Activated CD4-positive, alpha-beta T cell treated with anti-CD3 and anti-CD28 coated beads, Interleukin-2, Interleukin-6, amounts not matched to agents 100 ng/mL and 50 ng/mL, durations not matched to agents 16 hours and 8 hours (primary cell): ENCODE measurements around the gene PLIN4.

Experiments
- DNase-seq: peaks from one replicate; pipeline ENCODE4 v3.0.0-alpha.2; 2020

PLIN4 gene

GRCh38 chr19:4505570-4506448 lies 12.5 kb downstream of the PLIN4 start:
- DNase-seq, result no peak

- no peak for DNase-seq
Observed at GRCh38 chr19:4504891-4505569, 13.3 kb downstream of the PLIN4 start.

- DNase-seq, result no peak
Observed at GRCh38 chr19:4504297-4504701, 14.0 kb downstream of the PLIN4 start.

GRCh38 chr19:4503825-4504170 lies 14.5 kb downstream of the PLIN4 start:
- DNase-seq, result no peak

- no peak for DNase-seq
Observed at GRCh38 chr19:4503132-4503824, 15.0 kb downstream of the PLIN4 start.

- no peak for DNase-seq
Observed at GRCh38 chr19:4502282-4503131, 15.8 kb downstream of the PLIN4 start.

- DNase-seq, result no peak
Observed at GRCh38 chr19:4501691-4502090, 16.6 kb downstream of the PLIN4 start.

GRCh38 chr19:4500841-4501591 lies 17.3 kb downstream of the PLIN4 start:
- no peak for DNase-seq

GRCh38 chr19:4499855-4500254 lies 18.4 kb downstream of the PLIN4 start:
- no peak for DNase-seq

GRCh38 chr19:4499318-4499717 lies 19.0 kb downstream of the PLIN4 start:
- DNase-seq, result no peak

GRCh38 chr19:4498694-4499093 lies 19.6 kb downstream of the PLIN4 start:
- DNase-seq, result no peak

GRCh38 chr19:4497770-4498389 lies 20.4 kb downstream of the PLIN4 start:
- DNase-seq, result no peak

- DNase-seq, result no peak
Observed at GRCh38 chr19:4496304-4496703, 22.0 kb downstream of the PLIN4 start.

- no peak for DNase-seq
Observed at GRCh38 chr19:4495471-4495870, 22.8 kb downstream of the PLIN4 start.

- no peak for DNase-seq
Observed at GRCh38 chr19:4494691-4495064, 23.6 kb downstream of the PLIN4 start.

- DNase-seq, result no peak
Observed at GRCh38 chr19:4493929-4494690, 24.2 kb downstream of the PLIN4 start.

GRCh38 chr19:4493104-4493928 lies 25.0 kb downstream of the PLIN4 start:
- no peak for DNase-seq

GRCh38 chr19:4492337-4493103 lies 25.8 kb downstream of the PLIN4 start:
- DNase-seq, result no peak

- DNase-seq, result no peak
Observed at GRCh38 chr19:4491446-4491845, 26.8 kb downstream of the PLIN4 start.
